Karpas-422 (cell line): ENCODE measurements around the gene ERVK3-1. TPM values are rescaled to one million over a fixed set of nuclear protein-coding genes. Genes with fewer than 3 reads are reported as not detected.

Experiments
- DNase-seq: peaks from one replicate; pipeline ENCODE4 v3.0.0-alpha.2; 2015
- H2AFZ ChIP-seq: fragments of 200-600 bp; sonication (generic); 2 replicates; pipeline ENCODE4 v1.6.1; 2014; ENCODE audit warnings: antibody characterized with exemption, low read length, mixed read lengths
- H3K27ac ChIP-seq: fragments of 200-600 bp; sonication (generic); 2 replicates; pipeline ENCODE4 v1.5.1; 2014; ENCODE audit warnings: mild to moderate bottlenecking, low read length, moderate library complexity
- H3K27me3 ChIP-seq: fragments of 200-600 bp; sonication (generic); 2 replicates; pipeline ENCODE4 v1.6.1; 2014; ENCODE audit warnings: low read length, mixed read lengths
- H3K36me3 ChIP-seq: fragments of 200-600 bp; sonication (generic); 2 replicates; pipeline ENCODE4 v1.6.1; 2014; ENCODE audit warnings: low read length, mixed read lengths; ENCODE audit not compliant: insufficient read depth
- H3K4me1 ChIP-seq: fragments of 200-600 bp; sonication (generic); 2 replicates; pipeline ENCODE4 v1.6.1; 2014; ENCODE audit warnings: mild to moderate bottlenecking, low read length, mixed read lengths
- H3K4me2 ChIP-seq: fragments of 200-600 bp; sonication (generic); 2 replicates; pipeline ENCODE4 v1.6.1; 2014; ENCODE audit warnings: low read length, low read depth, mild to moderate bottlenecking; ENCODE audit not compliant: poor library complexity, severe bottlenecking
- H3K4me3 ChIP-seq: fragments of 200-600 bp; sonication (generic); 2 replicates; pipeline ENCODE4 v1.5.1; 2014; ENCODE audit warnings: mild to moderate bottlenecking, antibody characterized with exemption, low read length, mixed read lengths
- H3K79me2 ChIP-seq: fragments of 200-600 bp; sonication (generic); 2 replicates; pipeline ENCODE4 v1.6.1; 2014; ENCODE audit warnings: mild to moderate bottlenecking, low read length, mixed read lengths
- H3K9ac ChIP-seq: fragments of 200-600 bp; sonication (generic); 2 replicates; pipeline ENCODE4 v1.6.0; 2014; ENCODE audit warnings: low read length
- H3K9me2 ChIP-seq: fragments of 200-600 bp; sonication (generic), shearing (Covaris generic); replicated peaks from 2 replicates; pipeline ENCODE4 v1.6.0; 2014; ENCODE audit warnings: mild to moderate bottlenecking, low read length, moderate library complexity; ENCODE audit not compliant: insufficient read depth
- H3K9me3 ChIP-seq: fragments of 300-700, 200-600 bp; sonication (generic); 2 replicates; pipeline ENCODE4 v1.6.1; 2014; ENCODE audit warnings: low read length, mixed read lengths
- H4K20me1 ChIP-seq: fragments of 200-600 bp; sonication (generic); 2 replicates; pipeline ENCODE4 v1.6.1; 2014; ENCODE audit warnings: mild to moderate bottlenecking, antibody characterized with exemption, low read length, low read depth; ENCODE audit not compliant: insufficient read depth
- total RNA-seq: library from RNA; depleted of rRNA; stranded (reverse); fragments of >200 nt; shearing (Covaris generic); gene quantifications from 2 replicates; pipeline ENCODE4 v1.2.3, GENCODE V29; 2014; ENCODE audit warnings: low replicate concordance

Gene ERVK3-1
- total RNA-seq, 1 experiment from 2014 or later: 94.2 TPM

- Histone ChIP-seq H3K79me2 (peaks cover 3% of the 10 kb centered on the region; the same call in 1 of the 2 replicates), H3K9me2 (no peaks in the 10 kb centered on the region), H3K4me1 (peaks cover 3% of the 10 kb centered on the region), H3K27me3 (no peaks in the 10 kb centered on the region), H2AFZ (no peak overlapping the region), H3K36me3 (no peaks in the 10 kb centered on the region), H4K20me1 (no peaks in the 10 kb centered on the region), H3K9me3 (no peaks in the 10 kb centered on the region), H3K9ac (no peak overlapping the region), H3K4me2 (no peak overlapping the region), H3K27ac (no peak overlapping the region), H3K4me3 (no peak overlapping the region)
- no peak for DNase-seq
These were observed 51.0 kb downstream of the ERVK3-1 start for GRCh38 chr19:58355908-58356765.

GRCh38 chr19:58356766-58357480 lies 51.7 kb downstream of the ERVK3-1 start:
- Histone ChIP-seq H3K4me3 (no peak overlapping the region), H3K9ac (no peak overlapping the region), H3K79me2 (peaks cover 11% of the 10 kb centered on the region), H3K4me1 (peaks cover 11% of the 10 kb centered on the region), H3K9me2 (no peaks in the 10 kb centered on the region), H3K9me3 (no peaks in the 10 kb centered on the region), H3K27ac (no peak overlapping the region), H3K27me3 (no peaks in the 10 kb centered on the region), H3K4me2 (no peak overlapping the region), H4K20me1 (no peaks in the 10 kb centered on the region), H2AFZ (no peak overlapping the region), H3K36me3 (no peaks in the 10 kb centered on the region)
- no peak for DNase-seq

DNA sequence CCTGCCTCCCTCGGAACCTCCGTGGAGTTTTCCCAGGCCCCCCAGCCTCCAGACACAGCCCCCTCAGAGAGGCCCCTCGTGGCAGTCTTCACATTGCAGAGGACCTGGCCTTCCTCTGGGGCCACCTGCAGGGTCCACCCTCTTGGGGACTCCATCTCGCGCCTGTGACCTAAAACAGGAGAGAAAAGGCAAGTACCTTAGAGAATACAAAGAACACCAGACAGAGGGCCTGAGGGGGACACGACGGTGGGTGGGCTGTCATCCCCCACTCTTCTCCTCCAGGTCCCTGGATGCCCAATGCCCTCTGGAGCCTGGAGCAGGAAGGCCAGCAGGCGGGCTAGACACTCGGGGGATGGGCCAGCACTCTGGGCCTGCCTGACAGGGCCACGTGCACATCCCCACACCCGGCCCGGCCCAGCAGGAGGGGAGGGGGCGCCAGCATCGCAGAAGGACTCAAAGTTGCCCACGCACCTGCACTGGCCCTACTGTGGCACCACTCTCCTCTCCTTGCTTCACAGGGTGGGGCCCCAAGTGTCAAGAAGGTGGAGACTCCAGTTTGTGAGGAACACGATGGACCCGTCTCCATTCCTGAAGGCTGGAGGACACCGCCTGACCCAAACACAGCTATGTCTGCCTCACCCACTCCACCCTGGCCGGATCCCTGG lies 52.4 kb downstream of the ERVK3-1 start:
- DNase-seq: no peak
- Histone ChIP-seq H3K9ac (no peak overlapping the region), H3K79me2 (peaks cover 13% of the 10 kb centered on the region), H3K4me3 (no peak overlapping the region), H3K36me3 (no peaks in the 10 kb centered on the region), H3K9me2 (no peaks in the 10 kb centered on the region), H4K20me1 (no peaks in the 10 kb centered on the region), H3K4me2 (no peak overlapping the region), H3K4me1 (peaks cover 13% of the 10 kb centered on the region), H3K27me3 (no peaks in the 10 kb centered on the region), H3K9me3 (no peaks in the 10 kb centered on the region), H2AFZ (no peak overlapping the region), H3K27ac (no peak overlapping the region)

DNA sequence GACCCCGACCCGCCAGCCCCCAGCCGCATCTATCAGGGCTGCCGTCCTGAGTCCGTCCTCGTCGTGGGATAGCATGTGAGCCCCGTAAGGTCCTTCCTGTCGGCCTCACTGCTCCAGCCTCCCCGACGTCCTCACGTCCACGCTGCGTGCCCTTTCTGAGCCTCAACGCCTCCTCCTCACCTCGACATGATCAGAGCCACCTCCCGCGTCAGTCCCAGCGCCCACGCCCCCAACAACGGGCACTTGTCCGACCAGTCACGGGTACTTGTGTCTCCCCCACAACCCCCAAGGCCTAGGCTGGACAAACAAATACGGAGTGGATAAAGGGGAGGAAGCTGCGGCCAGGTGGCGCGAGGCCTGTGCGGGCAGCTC lies 56.7 kb downstream of the ERVK3-1 start:
- no peaks in the 10 kb centered on the region for H3K27me3 ChIP-seq
- peak overlapping the region; percentile 98 for H3K4me2 ChIP-seq
- peak overlapping the region; percentile 99 for H3K9ac ChIP-seq
- H4K20me1 ChIP-seq: no peaks in the 10 kb centered on the region
- no peaks in the 10 kb centered on the region for H3K9me2 ChIP-seq
- peak overlapping the region; percentile 96 for H3K4me3 ChIP-seq
- peak; percentile 92 for DNase-seq
- no peaks in the 10 kb centered on the region for H3K36me3 ChIP-seq
- H3K79me2 ChIP-seq: peaks cover 13% of the 10 kb centered on the region
- H3K9me3 ChIP-seq: no peaks in the 10 kb centered on the region
- H3K27ac ChIP-seq: peak overlapping the region; percentile 90
- peak overlapping the region; percentile 86; the same call in 1 of the 2 replicates for H2AFZ ChIP-seq
- peaks cover 17% of the 10 kb centered on the region for H3K4me1 ChIP-seq

DNA sequence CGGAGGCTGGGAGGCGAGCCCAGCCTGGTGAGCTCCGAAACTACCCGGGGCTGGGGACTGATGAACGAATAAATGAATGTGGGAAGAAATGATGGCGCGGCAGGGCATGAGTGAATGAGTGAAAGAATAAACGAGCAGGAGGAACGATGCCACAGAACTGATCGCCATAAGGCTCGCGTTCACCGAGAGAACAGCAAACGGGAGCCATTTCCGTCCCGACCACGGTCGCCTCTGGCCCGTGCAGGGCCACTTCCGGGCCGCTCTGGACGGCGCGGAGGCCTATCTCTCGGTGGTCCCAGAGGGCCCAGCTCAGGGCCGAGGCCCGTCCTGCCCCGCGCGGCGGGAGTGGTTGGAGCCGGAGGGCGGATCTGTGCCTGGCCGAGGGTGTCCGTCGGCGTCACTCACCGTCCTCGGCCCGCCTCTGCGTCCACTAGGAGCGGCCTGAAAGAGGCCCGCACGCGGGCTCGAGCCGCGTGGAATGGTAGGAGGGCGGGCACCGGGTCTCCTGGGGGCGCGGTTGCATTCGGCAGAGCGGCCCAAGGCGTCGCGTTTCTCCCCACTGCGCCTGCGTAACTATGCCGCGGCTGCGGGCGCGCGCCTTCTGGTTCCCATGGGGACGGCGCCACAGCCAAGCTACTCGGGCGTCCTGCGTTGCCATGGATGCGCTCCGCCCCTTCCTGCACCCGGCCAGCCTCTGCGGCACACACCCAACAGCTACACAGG lies 57.3 kb downstream of the ERVK3-1 start, which contains the start of gene ZNF497:
TSS of gene ZNF497 (minus strand) at position 480 of the 723 bp plus-strand sequence. CDS start 5,116 bp downstream, outside the sequence.
- Histone ChIP-seq H4K20me1 (no peaks in the 10 kb centered on the region), H3K4me2 (peak within 1 kb of the TSS; percentile 98), H3K36me3 (no peaks in the 10 kb centered on the region), H3K27ac (peak within 1 kb of the TSS; percentile 90), H3K9me3 (no peaks in the 10 kb centered on the region), H3K9me2 (no peaks in the 10 kb centered on the region), H3K4me1 (peaks cover 17% of the 10 kb centered on the region), H2AFZ (peak within 1 kb of the TSS; percentile 86; the same call in 1 of the 2 replicates), H3K4me3 (peak within 1 kb of the TSS; percentile 96), H3K27me3 (no peaks in the 10 kb centered on the region), H3K79me2 (peaks cover 13% of the 10 kb centered on the region), H3K9ac (peak within 1 kb of the TSS; percentile 99)
- peak; percentile 100 for DNase-seq

GRCh38 chr19:58364146-58364545 lies 59.0 kb downstream of the ERVK3-1 start:
- Histone ChIP-seq H3K36me3 (no peaks in the 10 kb centered on the region), H3K4me2 (no peak overlapping the region), H3K9ac (0 out of 2 replicates have a peak overlapping the region, but pooled peaks have one; percentile 4), H3K9me3 (no peaks in the 10 kb centered on the region), H3K79me2 (peaks cover 13% of the 10 kb centered on the region), H3K27me3 (no peaks in the 10 kb centered on the region), H3K4me3 (no peak overlapping the region), H3K27ac (no peak overlapping the region), H4K20me1 (no peaks in the 10 kb centered on the region), H3K9me2 (no peaks in the 10 kb centered on the region), H3K4me1 (peaks cover 17% of the 10 kb centered on the region), H2AFZ (no peak overlapping the region)
- no peak for DNase-seq
